SK-N-SH (cell line): ENCODE results near the gene NOL4. TPM values are rescaled to one million over a fixed set of nuclear protein-coding genes. Genes with fewer than 3 reads are reported as not detected.

Source experiments
- CTCF ChIA-PET: fragments of 300-600, 350-600 bp; formaldehyde crosslinking; extraction: SDS; loops from one replicate; lab custom pipeline; 2021; lab: Yijun Ruan, JAX
- POLR2A ChIA-PET: fragments of 350-600 bp; sonication (Branson Sonifier 250); formaldehyde crosslinking; extraction: SDS; loops from one replicate; lab custom pipeline; 2020; ENCODE audit warnings: antibody characterized with exemption, inconsistent platforms; lab: Yijun Ruan, JAX
- DNase-seq: peaks from one replicate; pipeline ENCODE4 v3.0.0; 2012
- H2AFZ ChIP-seq: fragments of 200-600 bp; sonication (generic); 2 replicates; pipeline ENCODE4 v1.8.1; 2016; ENCODE audit warnings: antibody characterized with exemption, mild to moderate bottlenecking, low read depth
- H3F3A ChIP-seq: fragments of 200-600 bp; sonication (generic); replicated peaks from 2 replicates; pipeline ENCODE3; 2016; ENCODE audit warnings: antibody characterized with exemption, mild to moderate bottlenecking; ENCODE audit not compliant: insufficient read depth
- H3K27ac ChIP-seq, 2 experiments: fragments of 200-500 bp in 1 of 2; fragments of 200-600 bp in 1 of 2; sonication (Bioruptor generic) in 1 of 2; sonication (generic), shearing (Covaris generic) in 1 of 2; 2 replicates each; pipeline versions ENCODE4 v1.5.1 to v1.6.1; 2014 to 2016; ENCODE audit warnings: low read depth in 2 of 2, inconsistent platforms in 1 of 2, low read length in 1 of 2, mild to moderate bottlenecking in 1 of 2, mixed read lengths in 1 of 2
- H3K27me3 ChIP-seq: fragments of 200-600 bp; sonication (generic), shearing (Covaris generic); 2 replicates; pipeline ENCODE4 v1.6.1; 2016; ENCODE audit warnings: mixed run types; ENCODE audit not compliant: insufficient read depth
- H3K36me3 ChIP-seq, 2 experiments: fragments of 200-500 bp in 1 of 2; fragments of 200-600 bp in 1 of 2; sonication (Bioruptor generic) in 1 of 2; sonication (generic) in 1 of 2; replicated peaks in 1 of 2; 2 replicates each; pipeline versions ENCODE3 to v1.5.1; 2014 to 2016; ENCODE audit warnings: low read length in 1 of 2, mild to moderate bottlenecking in 1 of 2; ENCODE audit not compliant: insufficient read depth in 2 of 2, control insufficient read depth in 1 of 2
- H3K4me1 ChIP-seq, 2 experiments: fragments of 200-500 bp in 1 of 2; fragments of 200-600 bp in 1 of 2; sonication (Bioruptor generic) in 1 of 2; sonication (generic), shearing (Covaris generic) in 1 of 2; 2 replicates each; pipeline versions ENCODE4 v1.5.1 to v1.6.1; 2014 to 2016; ENCODE audit warnings: low read depth in 1 of 2, low read length in 1 of 2, mixed run types in 1 of 2; ENCODE audit not compliant: insufficient read depth in 2 of 2, control insufficient read depth in 1 of 2
- H3K4me2 ChIP-seq: fragments of 200-600 bp; sonication (generic), shearing (Covaris generic); 2 replicates; pipeline ENCODE4 v1.6.1; 2017; ENCODE audit warnings: mixed run types
- H3K4me3 ChIP-seq, 2 experiments: fragments of 200-500 bp in 1 of 2; fragments of 200-600 bp in 1 of 2; sonication (Bioruptor generic) in 1 of 2; sonication (generic), shearing (Covaris generic) in 1 of 2; 2 replicates each; pipeline versions ENCODE4 v1.5.1 to v1.8.1; 2014 to 2016; ENCODE audit warnings: low read depth in 2 of 2, inconsistent platforms in 1 of 2, low read length in 1 of 2, mild to moderate bottlenecking in 1 of 2, mixed read lengths in 1 of 2, moderate library complexity in 1 of 2
- H3K79me2 ChIP-seq: fragments of 200-600 bp; sonication (generic); 2 replicates; pipeline ENCODE4 v1.8.1; 2017; ENCODE audit warnings: mild to moderate bottlenecking; ENCODE audit not compliant: insufficient read depth
- H3K9ac ChIP-seq: fragments of 200-600 bp; sonication (generic); 2 replicates; pipeline ENCODE4 v1.6.1; 2017; ENCODE audit warnings: mixed run types
- H3K9me2 ChIP-seq: fragments of 200-600 bp; sonication (generic); 2 replicates; pipeline ENCODE4 v1.6.1; 2017; ENCODE audit warnings: mixed run types
- H3K9me3 ChIP-seq: fragments of 200-600 bp; sonication (generic); 2 replicates; pipeline ENCODE4 v1.6.1; 2017; ENCODE audit warnings: mixed run types, mild to moderate bottlenecking, moderate library complexity
- H4K20me1 ChIP-seq: fragments of 200-600 bp; sonication (generic); 2 replicates; pipeline ENCODE4 v1.6.1; 2017; ENCODE audit warnings: mild to moderate bottlenecking, mixed run types; ENCODE audit not compliant: insufficient read depth
- CHD2 ChIP-seq: fragments of 150-350 bp; IDR thresholded peaks from 2 replicates; pipeline ENCODE4 v1.6.1; 2018; ENCODE audit warnings: low read length; ENCODE audit not compliant: partially characterized antibody
- ELF1 ChIP-seq: IDR thresholded peaks from 2 replicates; pipeline ENCODE4 v1.4.0; 2012
- EP300 ChIP-seq, 2 experiments: IDR thresholded peaks; 2 replicates each; pipeline versions ENCODE4 v1.4.0 to v1.6.1; 2012; ENCODE audit warnings: borderline replicate concordance in 1 of 2, low read depth in 1 of 2, low read length in 1 of 2
- FOSL2 ChIP-seq: IDR thresholded peaks from 2 replicates; pipeline ENCODE4 v1.4.0; 2012; ENCODE audit warnings: low read depth, mild to moderate bottlenecking, moderate library complexity, borderline replicate concordance
- FOXJ3 ChIP-seq: sonication (generic); formaldehyde crosslinking; IDR thresholded peaks from 2 replicates; pipeline ENCODE4 v1.5.1; 2020; ENCODE audit warnings: mild to moderate bottlenecking, missing genetic modification reagents
- GABPA ChIP-seq: IDR thresholded peaks from 2 replicates; pipeline ENCODE4 v1.4.0; 2012; ENCODE audit warnings: low read depth, mild to moderate bottlenecking
- GATA2 ChIP-seq: sonication (generic); formaldehyde crosslinking; IDR thresholded peaks from 2 replicates; pipeline ENCODE4 v1.5.0; 2020; ENCODE audit warnings: mild to moderate bottlenecking, missing genetic modification reagents
- MEF2A ChIP-seq: IDR thresholded peaks from 2 replicates; pipeline ENCODE4 v1.4.0; 2012; ENCODE audit warnings: low read depth, borderline replicate concordance
- MXI1 ChIP-seq: IDR thresholded peaks from 2 replicates; pipeline ENCODE4 v1.6.1; 2012; ENCODE audit warnings: mild to moderate bottlenecking, low read depth, low read length, improper control_type of control experiment
- NFIC ChIP-seq: IDR thresholded peaks from 2 replicates; pipeline ENCODE4 v1.4.0; 2012; ENCODE audit warnings: borderline replicate concordance
- NRF1 ChIP-seq: IDR thresholded peaks from 2 replicates; pipeline ENCODE4 v1.6.1; 2012; ENCODE audit warnings: low read depth, mild to moderate bottlenecking, low read length
- RAD21 ChIP-seq: IDR thresholded peaks from 2 replicates; pipeline ENCODE4 v1.6.1; 2012; ENCODE audit warnings: mild to moderate bottlenecking, low read length
- RFX5 ChIP-seq: IDR thresholded peaks from 2 replicates; pipeline ENCODE4 v1.6.1; 2012; ENCODE audit warnings: mild to moderate bottlenecking, improper control_type of control experiment, low read length
- RXRA ChIP-seq: IDR thresholded peaks from 2 replicates; pipeline ENCODE4 v1.4.0; 2012; ENCODE audit warnings: low read depth, mild to moderate bottlenecking, borderline replicate concordance
- SIN3A ChIP-seq: IDR thresholded peaks from 2 replicates; pipeline ENCODE4 v1.6.1; 2012; ENCODE audit warnings: low read depth, mild to moderate bottlenecking, low read length, moderate library complexity, borderline replicate concordance
- TAF1 ChIP-seq: IDR thresholded peaks from 2 replicates; pipeline ENCODE4 v1.6.1; 2012; ENCODE audit warnings: low read depth, mild to moderate bottlenecking, low read length, moderate library complexity, borderline replicate concordance
- USF1 ChIP-seq: IDR thresholded peaks from 2 replicates; pipeline ENCODE4 v1.4.0; 2012; ENCODE audit warnings: low read depth, borderline replicate concordance
- WGBS: methylation state at CpG from one replicate; pipeline ENCODE4 v1.1.6; 2017; ENCODE audit warnings: low lambda C conversion rate; 5-methylcytosine and 5-hydroxymethylcytosine counted together
- polyA plus RNA-seq, 3 experiments: library from polyadenylated mRNA; depleted of rRNA; stranded (reverse); fragments of >200 nt; gene quantifications; 2 replicates each; pipeline ENCODE4 v1.2.3, GENCODE V29; 2012
- TF ChIP-seq, protein P1 (sequence below): fragments of 150-350 bp; IDR thresholded peaks from 2 replicates; pipeline ENCODE4 v1.6.1; 2016; ENCODE audit warnings: mild to moderate bottlenecking, low read depth, low read length

The NOL4 gene
- polyA plus RNA-seq, 1 of the 3 experiments (the other 2 are of a cell fraction): 0.07 TPM

GRCh38 chr18:34222307-34223163 is 2.2 kb downstream of the NOL4 start (continued):
- no peak for TF ChIP-seq TAF1

DNA sequence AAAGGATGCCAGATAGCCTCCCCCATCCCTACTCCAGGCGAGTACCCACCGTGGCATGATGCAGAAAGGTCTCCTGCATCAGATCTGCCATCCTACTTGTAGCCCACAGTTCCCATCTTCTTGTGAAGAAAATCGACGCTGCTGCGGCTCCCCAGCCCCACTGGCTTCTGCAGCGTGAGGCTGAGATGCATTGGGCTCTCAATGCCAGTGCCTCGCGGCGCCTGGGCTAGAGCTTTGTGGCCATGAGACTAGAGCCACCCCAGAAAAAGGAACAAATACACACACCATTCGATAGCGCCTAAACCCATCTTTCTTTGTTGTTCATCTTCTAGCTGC is 2.8 kb downstream of the NOL4 start:
- H2AFZ ChIP-seq: peak overlapping the region; percentile 57; the same call in 1 of the 2 replicates
- TF ChIP-seq FOXJ3 (CRISPR knock-in tag): no peak
- 0 out of 2 replicates have a peak, but pooled peaks have one; percentile 3 for TF ChIP-seq RAD21
- peak; percentile 48; the same call in 1 of the 2 replicates for TF ChIP-seq MXI1
- ChIA-PET CTCF (interaction anchor here (0.9 to 5.7 kb wide), 6 partner anchors 24 to 101 kb away, joined by 3 to 49 read pairs (median 3); no protein-coding TSS in a partner anchor), POLR2A (interaction anchor here (0.6 to 1.5 kb wide), 3 partner anchors 63 to 823 kb away, joined by 3 to 16 read pairs (median 5); no protein-coding TSS in a partner anchor)
- peaks cover 37% of the 10 kb centered on the region for H3K27me3 ChIP-seq
- H3K4me1 ChIP-seq: peaks cover 0 to 5% of the 10 kb centered on the region in 2 experiments; a peak in 2 of 4 replicates
- DNase-seq: peak; percentile 41
- H3K9me3 ChIP-seq: no peaks in the 10 kb centered on the region
- 9% methylated on average over 11 of the region's 11 CpGs for WGBS
- no peaks in the 10 kb centered on the region for H3F3A ChIP-seq
- H4K20me1 ChIP-seq: no peaks in the 10 kb centered on the region
- H3K27ac ChIP-seq: peak overlapping the region in 1 of 2 experiments; percentile 97; a peak in 2 of 4 replicates
- H3K4me2 ChIP-seq: peak overlapping the region; percentile 92
- no peak overlapping the region for H3K9ac ChIP-seq
- no peaks in the 10 kb centered on the region for H3K36me3 ChIP-seq
- no peaks in the 10 kb centered on the region for H3K9me2 ChIP-seq
- H3K4me3 ChIP-seq: peak overlapping the region; percentile 58 to 63
- H3K79me2 ChIP-seq: no peaks in the 10 kb centered on the region

- DNase-seq: peak; percentile 17
- H3K27me3 ChIP-seq: peaks cover 35% of the 10 kb centered on the region
Observed at GRCh38 chr18:34220081-34220815, 4.5 kb downstream of the NOL4 start.

More at GRCh38 chr18:34220081-34220815, 4.5 kb downstream of the NOL4 start:
- ChIA-PET POLR2A (interaction anchor here (1.8 kb wide), 1 partner anchor 61 kb away, joined by 6 read pairs; no protein-coding TSS in a partner anchor), CTCF (interaction anchor here (0.8 to 5.7 kb wide), 10 partner anchors 9 to 381 kb away, joined by 3 to 49 read pairs (median 4); no protein-coding TSS in a partner anchor)
- H3F3A ChIP-seq: no peaks in the 10 kb centered on the region
- 15% methylated on average over 6 of the region's 6 CpGs for WGBS
- H3K79me2 ChIP-seq: no peaks in the 10 kb centered on the region
- peaks cover 0 to 3% of the 10 kb centered on the region in 2 experiments; a peak in 2 of 4 replicates for H3K4me1 ChIP-seq
- H3K36me3 ChIP-seq: no peaks in the 10 kb centered on the region
- TF ChIP-seq FOXJ3 (CRISPR knock-in tag) (no peak), SIN3A (no peak), RAD21 (no peak), GABPA (no peak), GATA2 (CRISPR knock-in tag) (no peak; the same call in 1 of the 2 replicates), ELF1 (no peak), NRF1 (no peak), RFX5 (no peak), CHD2 (no peak), MEF2A (no peak), NFIC (no peak), EP300 (IDR thresholded peaks at IDR 0.05; ENCODE audit: borderline replicate concordance in 1 of 2, low read depth in 1 of 2, low read length in 1 of 2) (no peak), FOSL2 (no peak), RXRA (no peak), USF1 (no peak)
- TF ChIP-seq, protein P1, sequence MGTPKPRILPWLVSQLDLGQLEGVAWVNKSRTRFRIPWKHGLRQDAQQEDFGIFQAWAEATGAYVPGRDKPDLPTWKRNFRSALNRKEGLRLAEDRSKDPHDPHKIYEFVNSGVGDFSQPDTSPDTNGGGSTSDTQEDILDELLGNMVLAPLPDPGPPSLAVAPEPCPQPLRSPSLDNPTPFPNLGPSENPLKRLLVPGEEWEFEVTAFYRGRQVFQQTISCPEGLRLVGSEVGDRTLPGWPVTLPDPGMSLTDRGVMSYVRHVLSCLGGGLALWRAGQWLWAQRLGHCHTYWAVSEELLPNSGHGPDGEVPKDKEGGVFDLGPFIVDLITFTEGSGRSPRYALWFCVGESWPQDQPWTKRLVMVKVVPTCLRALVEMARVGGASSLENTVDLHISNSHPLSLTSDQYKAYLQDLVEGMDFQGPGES: no peak
- no peaks in the 10 kb centered on the region for H3K9me2 ChIP-seq
- no peak overlapping the region for H3K4me2 ChIP-seq
- H3K27ac ChIP-seq: peak overlapping the region in 1 of 2 experiments; percentile 97; a peak in 2 of 4 replicates
- no peak overlapping the region for H3K9ac ChIP-seq
- peak overlapping the region in 1 of 2 experiments; percentile 31; a peak in 2 of 4 replicates for H3K4me3 ChIP-seq
- no peaks in the 10 kb centered on the region for H4K20me1 ChIP-seq
- no peak overlapping the region for H2AFZ ChIP-seq
- no peaks in the 10 kb centered on the region for H3K9me3 ChIP-seq
